Upper lobe of left lung (tissue), 4 donors: ENCODE data around the gene GRHL1.

ENCODE experiments used
- POLR2A ChIP-seq, 4 donors: fragments of 450-650 bp; IDR thresholded peaks; one replicate each; pipeline ENCODE4 v1.5.1; 2016 to 2017; ENCODE audit warnings: antibody characterized with exemption in 4 of 4, mild to moderate bottlenecking in 2 of 4
- TF ChIP-seq, protein P1 (sequence below), 6 experiments: fragments of 450-650 bp in 4 of 6; fragments of 200-600 bp in 2 of 6; sonication (generic) in 2 of 6; IDR thresholded peaks; one replicate each; pipeline ENCODE4 v1.5.1; 2016 to 2019; ENCODE audit warnings: antibody characterized with exemption in 6 of 6

DNA sequence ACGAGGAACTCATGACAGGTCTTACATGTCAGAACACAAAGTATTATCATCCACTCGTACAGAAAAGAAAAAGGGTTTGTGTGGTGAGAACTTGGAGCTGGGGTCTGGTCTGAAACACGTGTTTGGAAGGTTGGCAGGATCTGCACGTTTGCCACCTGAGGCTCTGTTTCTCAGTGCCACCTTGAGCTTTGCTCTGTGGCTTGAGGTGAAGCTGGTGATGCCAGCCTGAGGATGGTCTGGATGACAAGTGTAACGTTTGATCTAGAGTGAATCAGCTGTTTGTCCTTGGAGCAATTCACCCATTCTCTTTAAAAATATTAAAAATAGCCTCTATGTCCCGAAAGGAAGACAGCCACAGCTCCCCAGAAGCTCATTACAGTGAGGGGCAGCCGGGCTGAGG lies 46.4 kb downstream of the GRHL1 start:
- TF ChIP-seq, protein P1, sequence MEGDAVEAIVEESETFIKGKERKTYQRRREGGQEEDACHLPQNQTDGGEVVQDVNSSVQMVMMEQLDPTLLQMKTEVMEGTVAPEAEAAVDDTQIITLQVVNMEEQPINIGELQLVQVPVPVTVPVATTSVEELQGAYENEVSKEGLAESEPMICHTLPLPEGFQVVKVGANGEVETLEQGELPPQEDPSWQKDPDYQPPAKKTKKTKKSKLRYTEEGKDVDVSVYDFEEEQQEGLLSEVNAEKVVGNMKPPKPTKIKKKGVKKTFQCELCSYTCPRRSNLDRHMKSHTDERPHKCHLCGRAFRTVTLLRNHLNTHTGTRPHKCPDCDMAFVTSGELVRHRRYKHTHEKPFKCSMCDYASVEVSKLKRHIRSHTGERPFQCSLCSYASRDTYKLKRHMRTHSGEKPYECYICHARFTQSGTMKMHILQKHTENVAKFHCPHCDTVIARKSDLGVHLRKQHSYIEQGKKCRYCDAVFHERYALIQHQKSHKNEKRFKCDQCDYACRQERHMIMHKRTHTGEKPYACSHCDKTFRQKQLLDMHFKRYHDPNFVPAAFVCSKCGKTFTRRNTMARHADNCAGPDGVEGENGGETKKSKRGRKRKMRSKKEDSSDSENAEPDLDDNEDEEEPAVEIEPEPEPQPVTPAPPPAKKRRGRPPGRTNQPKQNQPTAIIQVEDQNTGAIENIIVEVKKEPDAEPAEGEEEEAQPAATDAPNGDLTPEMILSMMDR (IDR thresholded peaks at IDR 0.05): no peak
- TF ChIP-seq POLR2A (IDR thresholded peaks at IDR 0.05): no peak
